Small intestine (tissue), 7 donors: ENCODE data around the gene PDE7B. TPM values are rescaled to one million over a fixed set of nuclear protein-coding genes. Genes with fewer than 3 reads are reported as not detected.

Source experiments
- DNase-seq, 2 donors: peaks; one replicate each; pipeline versions ENCODE4 v3.0.0 to v3.0.0-alpha.2; 2013
- FAIRE-seq: peaks from 2 replicates; lab custom pipeline; 2012; peaks lifted over from hg19 to GRCh38; lab: Jason Lieb, UNC
- H3K27ac ChIP-seq, 3 donors: one replicate each; pipeline ENCODE4 v1.5.1; 2013; ENCODE audit warnings: low read length in 2 of 3, mild to moderate bottlenecking in 2 of 3, control low read depth in 1 of 3, inconsistent platforms in 1 of 3, low read depth in 1 of 3, moderate library complexity in 1 of 3
- H3K27me3 ChIP-seq, 3 donors: one replicate each; pipeline ENCODE4 v1.6.1; 2013; ENCODE audit warnings: low read length in 3 of 3, inconsistent platforms in 1 of 3; ENCODE audit not compliant: control insufficient read depth in 3 of 3, insufficient read depth in 3 of 3
- H3K36me3 ChIP-seq, 3 donors: one replicate each; pipeline ENCODE4 v1.6.1; 2013; ENCODE audit warnings: low read length in 3 of 3, inconsistent platforms in 1 of 3, low read depth in 1 of 3, mild to moderate bottlenecking in 1 of 3, moderate library complexity in 1 of 3; ENCODE audit not compliant: control insufficient read depth in 3 of 3, insufficient read depth in 2 of 3
- H3K4me1 ChIP-seq, 3 donors: one replicate each; pipeline ENCODE4 v1.6.1; 2013; ENCODE audit warnings: low read length in 2 of 3, inconsistent platforms in 1 of 3, low read depth in 1 of 3, mild to moderate bottlenecking in 1 of 3, moderate library complexity in 1 of 3; ENCODE audit not compliant: control insufficient read depth in 3 of 3, insufficient read depth in 2 of 3
- H3K4me3 ChIP-seq, 3 donors: one replicate each; pipeline ENCODE4 v1.5.1; 2013; ENCODE audit warnings: low read length in 3 of 3, control low read depth in 1 of 3, inconsistent platforms in 1 of 3, low read depth in 1 of 3, mild to moderate bottlenecking in 1 of 3, moderate library complexity in 1 of 3
- H3K9me3 ChIP-seq, 2 donors: one replicate each; pipeline ENCODE4 v1.6.1; 2013; ENCODE audit warnings: low read depth in 1 of 2, low read length in 1 of 2; ENCODE audit not compliant: control insufficient read depth in 2 of 2, insufficient read depth in 1 of 2
- WGBS, 3 donors: extraction: QIAGEN DNeasy Blood & Tissue Kit; methylation state at CpG; one replicate each; pipeline ENCODE4 v1.1.7; 2013; 5-methylcytosine and 5-hydroxymethylcytosine counted together
- polyA plus RNA-seq, 4 donors: library from polyadenylated mRNA; stranded (reverse) in 3 of 4; unstranded in 1 of 4; fragments of 200-250 nt in 3 of 4; fragments of 120-200 nt in 1 of 4; gene quantifications; one replicate each; pipeline versions ENCODE4 v1.2.1 to v1.2.3, GENCODE V29; 2013
- donor health status: healthy with polysubstance abuse.
- donor health status: control.
- donor health status: control.
- donor health status: Bipolar disorder and iron deficiency.
- donor health status: healthy.

The PDE7B gene
- polyA plus RNA-seq, 4 donors = 0.22 to 1.4 (median 0.82) TPM

DNA sequence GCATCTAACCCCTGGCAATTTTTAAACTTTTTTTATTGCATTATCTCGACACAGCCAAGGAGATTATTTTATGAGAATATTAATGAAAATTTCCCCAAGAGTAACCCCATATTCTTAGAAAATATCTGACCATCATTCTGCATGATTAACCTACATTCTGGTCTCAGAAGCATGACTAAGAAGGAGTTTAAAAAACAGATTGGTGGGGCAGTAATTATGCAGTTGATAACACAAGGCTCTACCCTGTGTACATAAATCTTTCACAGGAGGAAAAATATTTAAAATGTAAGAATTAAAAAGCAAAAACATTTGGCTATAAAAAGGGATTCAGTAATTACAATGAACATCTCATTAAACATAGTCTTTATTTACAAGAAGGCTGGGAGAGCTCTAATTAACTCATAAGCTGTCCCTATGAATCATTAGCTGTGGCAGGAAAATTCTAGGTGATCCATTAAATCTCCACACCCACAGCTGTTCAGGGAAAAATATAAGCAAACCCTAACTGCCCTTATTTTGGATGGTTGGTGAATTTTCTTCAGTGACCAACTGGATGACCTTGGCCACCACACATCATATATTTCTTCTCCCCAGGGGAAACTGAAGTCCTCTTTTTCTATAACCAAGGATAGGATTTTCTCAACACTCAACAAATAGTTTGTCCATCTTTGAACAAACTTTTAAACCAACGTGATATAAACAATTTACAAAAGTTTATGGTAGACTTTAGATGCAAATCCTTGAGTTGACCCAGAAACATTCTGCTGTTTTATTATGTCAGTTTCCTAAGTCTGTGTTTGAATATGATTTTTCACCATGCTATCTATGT lies 59.5 kb downstream of the PDE7B start:
- H3K27me3 ChIP-seq = no peaks in the 10 kb centered on the region
- H3K9me3 ChIP-seq = peaks cover 0 to 2% of the 10 kb centered on the region in 2 donors
- H3K4me1 ChIP-seq = peaks cover 0 to 4% (median 0%) of the 10 kb centered on the region in 3 donors
- H3K27ac ChIP-seq = no peak overlapping the region
- no peak for FAIRE-seq
- H3K4me3 ChIP-seq = no peak overlapping the region
- no peaks in the 10 kb centered on the region for H3K36me3 ChIP-seq
- no peak for DNase-seq
- 58 to 64% (median 59%) methylated on average over 2 of the region's 2 CpGs for WGBS, 3 donors

DNA sequence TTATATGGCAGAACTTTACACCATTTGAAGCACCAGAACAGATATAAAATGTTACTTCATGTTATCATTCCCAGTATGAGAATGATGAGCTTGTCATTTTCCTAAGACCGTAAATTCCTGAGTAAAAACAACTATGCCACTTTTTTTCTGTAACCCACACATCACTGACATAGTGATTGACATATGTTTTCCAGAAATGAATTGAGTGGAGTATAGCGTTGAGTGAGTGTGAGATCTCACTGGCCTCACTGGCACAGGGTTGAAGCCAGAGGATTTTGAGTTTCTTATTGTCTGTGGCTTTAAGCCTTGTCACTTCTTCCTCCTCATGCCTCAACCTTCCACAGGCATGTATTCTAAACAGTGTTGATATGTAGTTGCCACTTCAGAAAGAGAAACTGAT lies 62.3 kb downstream of the PDE7B start:
- no peaks in the 10 kb centered on the region for H3K27me3 ChIP-seq
- DNase-seq (no peak), FAIRE-seq (no peak)
- peaks cover 0 to 2% (median 0%) of the 10 kb centered on the region in 3 donors for H3K4me1 ChIP-seq
- 79 to 92% (median 83%) methylated on average over 2 of the region's 2 CpGs for WGBS, 3 donors
- no peak overlapping the region for H3K27ac ChIP-seq
- H3K36me3 ChIP-seq = no peaks in the 10 kb centered on the region
- peaks cover 0 to 5% of the 10 kb centered on the region in 2 donors for H3K9me3 ChIP-seq
- H3K4me3 ChIP-seq = no peak overlapping the region

DNA sequence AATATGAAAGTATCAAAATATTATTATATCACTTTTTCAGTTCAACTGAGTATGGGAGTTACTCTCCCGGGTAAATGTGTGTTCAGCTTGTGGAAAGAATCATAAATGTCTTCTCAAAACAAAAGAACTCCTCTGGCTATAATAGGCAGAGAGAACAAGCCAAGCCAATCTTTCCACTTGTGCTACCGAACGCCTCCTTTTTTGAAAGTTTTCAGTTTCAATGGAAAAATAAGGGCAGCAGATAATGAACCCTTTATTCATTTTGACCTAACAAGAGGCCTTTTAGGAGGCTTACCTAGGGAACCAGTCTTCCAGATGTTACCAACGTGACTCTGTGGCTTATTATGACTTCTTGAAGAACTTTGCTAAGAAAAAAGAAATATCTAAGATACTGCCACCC lies 67.5 kb downstream of the PDE7B start:
- 77 to 90% (median 87%) methylated on average over 4 of the region's 4 CpGs for WGBS, 3 donors
- no peak for DNase-seq
- H3K27me3 ChIP-seq = no peaks in the 10 kb centered on the region
- H3K4me3 ChIP-seq = no peak overlapping the region
- H3K4me1 ChIP-seq = no peaks in the 10 kb centered on the region
- H3K27ac ChIP-seq = no peak overlapping the region
- FAIRE-seq = no peak
- H3K36me3 ChIP-seq = no peaks in the 10 kb centered on the region
- H3K9me3 ChIP-seq = peaks cover 0 to 3% of the 10 kb centered on the region in 2 donors

DNA sequence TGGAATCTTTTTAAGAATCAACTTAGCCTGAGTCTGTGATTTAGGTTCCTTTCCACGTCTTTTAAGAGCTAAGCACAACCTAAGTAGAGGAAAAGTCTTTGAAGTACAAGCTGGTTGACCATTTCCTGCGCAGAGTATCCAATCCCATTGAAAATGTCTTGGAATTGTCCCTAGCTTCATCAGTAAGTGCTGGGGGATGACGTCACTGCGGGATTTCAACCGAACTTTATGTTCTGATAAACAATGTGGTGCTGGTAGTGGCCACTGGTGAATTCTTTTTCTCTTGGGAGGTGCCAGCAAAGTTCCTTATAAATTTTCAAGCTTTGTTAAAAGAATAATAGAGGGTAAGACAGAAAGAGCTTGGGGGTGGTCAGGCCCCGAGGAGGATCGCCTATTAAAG lies 69.2 kb downstream of the PDE7B start:
- 84 to 91% (median 87%) methylated on average over 7 of the region's 7 CpGs for WGBS, 3 donors
- FAIRE-seq (no peak), DNase-seq (no peak)
- Histone ChIP-seq H3K36me3 (no peaks in the 10 kb centered on the region), H3K4me3 (no peak overlapping the region), H3K4me1 (no peaks in the 10 kb centered on the region), H3K27me3 (no peaks in the 10 kb centered on the region), H3K27ac (no peak overlapping the region), H3K9me3 (peaks cover 0 to 3% of the 10 kb centered on the region in 2 donors)

DNA sequence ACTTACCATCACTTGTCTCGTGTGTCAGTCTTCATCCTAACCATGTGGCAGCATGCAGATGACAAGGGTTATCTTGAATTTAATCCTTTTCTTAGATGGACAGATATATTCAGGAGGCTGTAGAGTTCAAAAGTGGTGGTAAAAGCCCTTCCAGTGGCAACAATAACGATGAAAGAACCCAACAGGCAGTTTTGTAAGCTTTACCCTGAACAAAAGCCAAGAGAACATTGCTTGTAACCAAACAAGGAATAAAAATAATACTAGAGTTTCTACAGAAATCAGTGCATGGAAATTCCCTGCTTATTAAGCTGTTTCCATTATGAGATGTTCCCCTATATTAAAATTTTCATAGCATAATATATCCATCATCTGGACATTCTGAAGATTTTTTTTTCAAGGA lies 69.7 kb downstream of the PDE7B start:
- Histone ChIP-seq H3K27ac (no peak overlapping the region), H3K4me3 (no peak overlapping the region), H3K4me1 (no peaks in the 10 kb centered on the region), H3K27me3 (no peaks in the 10 kb centered on the region), H3K36me3 (no peaks in the 10 kb centered on the region), H3K9me3 (peaks cover 0 to 3% of the 10 kb centered on the region in 2 donors)
- 69 to 85% (median 73%) methylated on average over 2 of the region's 2 CpGs for WGBS, 3 donors
- DNase-seq (no peak), FAIRE-seq (no peak)

DNA sequence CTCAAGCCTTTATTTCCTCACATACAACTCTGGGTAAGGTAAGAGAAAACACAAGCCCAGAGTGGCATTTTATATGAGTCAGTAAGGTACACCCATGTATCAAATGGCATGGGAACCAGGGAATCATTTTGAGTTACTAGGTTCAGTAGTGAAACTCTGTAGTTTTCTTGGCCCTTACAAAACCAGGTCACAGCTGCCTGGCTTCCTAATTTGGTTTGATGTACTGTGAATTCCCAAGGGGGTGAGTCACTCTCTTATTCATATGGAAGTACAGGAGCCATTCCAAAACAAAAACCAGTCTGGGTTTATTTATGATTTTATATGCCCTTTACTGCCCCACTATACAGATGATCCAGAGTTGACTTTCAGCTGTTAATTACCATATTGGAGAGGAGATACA lies 70.7 kb downstream of the PDE7B start:
- peaks cover 0 to 3% of the 10 kb centered on the region in 2 donors for H3K9me3 ChIP-seq
- DNase-seq (no peak), FAIRE-seq (no peak)
- no peaks in the 10 kb centered on the region for H3K27me3 ChIP-seq
- H3K27ac ChIP-seq = no peak overlapping the region
- no peaks in the 10 kb centered on the region for H3K36me3 ChIP-seq
- H3K4me1 ChIP-seq = no peaks in the 10 kb centered on the region
- no peak overlapping the region for H3K4me3 ChIP-seq

DNA sequence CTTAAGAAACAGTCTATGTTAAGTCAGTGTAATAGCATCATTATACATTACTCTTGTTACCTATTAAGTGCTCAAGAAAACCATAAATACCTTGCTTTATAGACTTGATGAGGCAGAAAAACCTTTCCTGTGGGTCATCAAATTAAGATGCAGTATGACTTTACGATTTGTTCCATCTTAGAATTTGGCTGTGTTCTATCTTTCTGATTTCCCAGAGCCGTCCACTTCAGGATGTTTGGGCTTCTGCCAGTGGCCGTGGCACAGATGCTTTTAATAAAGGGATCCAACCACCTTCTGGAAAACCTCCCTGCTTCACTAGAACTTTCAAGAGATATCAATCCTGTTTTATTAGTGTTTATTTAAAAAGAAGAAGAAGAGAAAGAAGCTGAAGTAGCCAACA lies 71.2 kb downstream of the PDE7B start:
- Histone ChIP-seq H3K36me3 (no peaks in the 10 kb centered on the region), H3K4me1 (no peaks in the 10 kb centered on the region), H3K27me3 (no peaks in the 10 kb centered on the region), H3K9me3 (peaks cover 0 to 1% of the 10 kb centered on the region in 2 donors), H3K27ac (no peak overlapping the region), H3K4me3 (no peak overlapping the region)
- FAIRE-seq (no peak), DNase-seq (no peak)
- WGBS, 3 donors = 55 to 77% (median 74%) methylated on average over 3 of the region's 3 CpGs

DNA sequence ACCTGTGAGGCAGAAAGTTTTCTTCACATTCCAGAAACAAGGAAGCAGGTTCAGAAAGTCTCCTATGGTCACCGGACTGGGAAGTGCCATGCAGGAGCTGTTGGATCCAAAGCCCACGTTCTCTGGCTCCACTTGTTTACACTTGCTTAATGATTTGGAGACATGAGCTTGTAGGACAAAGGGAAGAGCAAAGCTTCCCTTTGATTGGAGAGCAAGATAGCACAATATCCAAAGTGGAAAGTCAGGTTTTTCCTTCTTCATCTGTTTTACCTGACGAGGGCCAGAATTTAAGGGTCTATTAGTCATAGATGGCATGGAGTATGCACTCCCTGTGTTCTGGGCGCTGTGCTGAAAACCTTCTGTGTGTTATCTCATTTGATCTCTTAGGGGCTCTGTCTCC lies 81.2 kb downstream of the PDE7B start:
- no peaks in the 10 kb centered on the region for H3K27me3 ChIP-seq
- no peaks in the 10 kb centered on the region for H3K4me1 ChIP-seq
- H3K4me3 ChIP-seq = no peak overlapping the region
- 68 to 75% (median 71%) methylated on average over 4 of the region's 4 CpGs for WGBS, 3 donors
- no peak overlapping the region for H3K27ac ChIP-seq
- DNase-seq = no peak
- no peak for FAIRE-seq
- peaks cover 0 to 4% of the 10 kb centered on the region in 2 donors for H3K9me3 ChIP-seq
- H3K36me3 ChIP-seq = no peaks in the 10 kb centered on the region
